Subcutaneous abdominal adipose tissue (tissue), 5 donors: Measurements from ENCODE around the gene TM4SF1.

ENCODE experiments used
- H3K27ac ChIP-seq: one replicate; pipeline ENCODE4 v1.7.0; 2013; ENCODE audit warnings: low read depth, mild to moderate bottlenecking, inconsistent platforms, low read length, moderate library complexity
- H3K27me3 ChIP-seq, 5 donors: one replicate each; pipeline ENCODE4 v1.7.0; 2013; ENCODE audit warnings: low read length in 5 of 5, inconsistent platforms in 1 of 5; ENCODE audit not compliant: control insufficient read depth in 5 of 5, insufficient read depth in 4 of 5
- H3K36me3 ChIP-seq, 5 donors: one replicate each; pipeline ENCODE4 v1.7.0; 2013; ENCODE audit warnings: low read length in 5 of 5; ENCODE audit not compliant: control insufficient read depth in 5 of 5, insufficient read depth in 5 of 5
- H3K4me1 ChIP-seq, 5 donors: one replicate each; pipeline ENCODE4 v1.7.0; 2013; ENCODE audit warnings: low read length in 5 of 5, mild to moderate bottlenecking in 3 of 5, moderate library complexity in 1 of 5; ENCODE audit not compliant: control insufficient read depth in 5 of 5, insufficient read depth in 5 of 5
- H3K4me3 ChIP-seq, 5 donors: one replicate each; pipeline ENCODE4 v1.7.0; 2013; ENCODE audit warnings: low read length in 5 of 5, low read depth in 1 of 5
- H3K9ac ChIP-seq, 5 donors: one replicate each; pipeline ENCODE4 v1.7.0; 2013; ENCODE audit warnings: low read length in 5 of 5, mild to moderate bottlenecking in 4 of 5, moderate library complexity in 3 of 5
- H3K9me3 ChIP-seq, 5 donors: one replicate each; pipeline ENCODE4 v1.7.0; 2013; ENCODE audit warnings: low read length in 5 of 5; ENCODE audit not compliant: control insufficient read depth in 5 of 5
- donor health status: healthy.
- donor health status: healthy.
- donor health status: healthy.
- donor health status: healthy.
- donor health status: healthy.

Gene TM4SF1

GRCh38 chr3:149332771-149333170 is 44.7 kb downstream of the TM4SF1 start:
- Histone ChIP-seq H3K9ac (peak overlapping the region in 3 of 5 donors; percentile 22 to 62 (median 31)), H3K36me3 (no peaks in the 10 kb centered on the region), H3K4me1 (peaks cover 0 to 27% (median 8%) of the 10 kb centered on the region in 5 donors), H3K4me3 (peak overlapping the region in 4 of 5 donors; percentile 7 to 67 (median 59)), H3K27me3 (no peaks in the 10 kb centered on the region), H3K27ac (peak overlapping the region; percentile 58), H3K9me3 (no peaks in the 10 kb centered on the region)

GRCh38 chr3:149332227-149332765 is 45.2 kb downstream of the TM4SF1 start:
- Histone ChIP-seq H3K4me1 (peaks cover 0 to 27% (median 8%) of the 10 kb centered on the region in 5 donors), H3K27me3 (no peaks in the 10 kb centered on the region), H3K27ac (peak overlapping the region; percentile 58), H3K9me3 (no peaks in the 10 kb centered on the region), H3K36me3 (no peaks in the 10 kb centered on the region), H3K9ac (peak overlapping the region in 3 of 5 donors; percentile 7 to 62 (median 31)), H3K4me3 (peak overlapping the region in 4 of 5 donors; percentile 7 to 67 (median 59))

GRCh38 chr3:149331396-149331795 is 46.1 kb downstream of the TM4SF1 start:
- Histone ChIP-seq H3K27me3 (no peaks in the 10 kb centered on the region), H3K36me3 (no peaks in the 10 kb centered on the region), H3K4me3 (peak overlapping the region in 3 of 5 donors; percentile 20 to 66 (median 58)), H3K27ac (no peak overlapping the region), H3K9me3 (no peaks in the 10 kb centered on the region), H3K9ac (no peak overlapping the region), H3K4me1 (peaks cover 0 to 20% (median 1%) of the 10 kb centered on the region in 5 donors)

- Histone ChIP-seq H3K9me3 (no peaks in the 10 kb centered on the region), H3K27ac (no peak overlapping the region), H3K9ac (no peak overlapping the region), H3K4me1 (peaks cover 0 to 15% (median 0%) of the 10 kb centered on the region in 5 donors), H3K36me3 (no peaks in the 10 kb centered on the region), H3K27me3 (no peaks in the 10 kb centered on the region), H3K4me3 (no peak overlapping the region)
Measured at GRCh38 chr3:149330609-149331331, 46.7 kb downstream of the TM4SF1 start.

- Histone ChIP-seq H3K36me3 (peaks cover 0 to 13% (median 0%) of the 10 kb centered on the region in 5 donors), H3K4me1 (peaks cover 0 to 9% (median 0%) of the 10 kb centered on the region in 5 donors), H3K27me3 (no peaks in the 10 kb centered on the region), H3K9me3 (no peaks in the 10 kb centered on the region), H3K9ac (no peak overlapping the region), H3K4me3 (no peak overlapping the region), H3K27ac (no peak overlapping the region)
Measured at GRCh38 chr3:149327156-149327555, 50.3 kb downstream of the TM4SF1 start.

GRCh38 chr3:149325581-149325980 is 51.9 kb downstream of the TM4SF1 start:
- H3K36me3 ChIP-seq, result peaks cover 0 to 13% (median 0%) of the 10 kb centered on the region in 5 donors

GRCh38 chr3:149324332-149324731 is 53.1 kb downstream of the TM4SF1 start:
- Histone ChIP-seq H3K36me3 (peaks cover 0 to 19% (median 3%) of the 10 kb centered on the region in 5 donors), H3K9me3 (no peaks in the 10 kb centered on the region), H3K4me3 (no peak overlapping the region), H3K4me1 (peaks cover 0 to 4% (median 0%) of the 10 kb centered on the region in 5 donors), H3K9ac (no peak overlapping the region), H3K27me3 (no peaks in the 10 kb centered on the region), H3K27ac (no peak overlapping the region)

More at GRCh38 chr3:149325581-149325980, 51.9 kb downstream of the TM4SF1 start:
- H3K4me1 ChIP-seq, result peaks cover 0 to 8% (median 0%) of the 10 kb centered on the region in 5 donors
- no peak overlapping the region for H3K27ac ChIP-seq
- H3K9me3 ChIP-seq, result no peaks in the 10 kb centered on the region
- H3K27me3 ChIP-seq, result no peaks in the 10 kb centered on the region
- no peak overlapping the region for H3K9ac ChIP-seq
- no peak overlapping the region for H3K4me3 ChIP-seq

GRCh38 chr3:149321640-149322039 is 55.8 kb downstream of the TM4SF1 start:
- no peak overlapping the region for H3K27ac ChIP-seq
- H3K9me3 ChIP-seq, result no peaks in the 10 kb centered on the region
- no peak overlapping the region for H3K9ac ChIP-seq
- H3K4me1 ChIP-seq, result peaks cover 0 to under 1% (median 0%) of the 10 kb centered on the region in 5 donors
- no peaks in the 10 kb centered on the region for H3K27me3 ChIP-seq
- H3K36me3 ChIP-seq, result peaks cover 0 to 19% (median 3%) of the 10 kb centered on the region in 5 donors
- H3K4me3 ChIP-seq, result no peak overlapping the region

GRCh38 chr3:149321136-149321535 is 56.3 kb downstream of the TM4SF1 start:
- H3K9ac ChIP-seq, result no peak overlapping the region
- peaks cover 0 to 3% (median 0%) of the 10 kb centered on the region in 5 donors for H3K4me1 ChIP-seq
- H3K27me3 ChIP-seq, result no peaks in the 10 kb centered on the region
- no peaks in the 10 kb centered on the region for H3K9me3 ChIP-seq
- H3K4me3 ChIP-seq, result no peak overlapping the region
- no peak overlapping the region for H3K27ac ChIP-seq
- H3K36me3 ChIP-seq, result peaks cover 0 to 19% (median 3%) of the 10 kb centered on the region in 5 donors

GRCh38 chr3:149319750-149320149 is 57.7 kb downstream of the TM4SF1 start:
- no peaks in the 10 kb centered on the region for H3K9me3 ChIP-seq
- peaks cover 0 to 6% (median 0%) of the 10 kb centered on the region in 5 donors for H3K4me1 ChIP-seq
- no peak overlapping the region for H3K27ac ChIP-seq
- H3K36me3 ChIP-seq, result peaks cover 0 to 15% (median 3%) of the 10 kb centered on the region in 5 donors
- no peak overlapping the region for H3K4me3 ChIP-seq
- no peak overlapping the region for H3K9ac ChIP-seq
- no peaks in the 10 kb centered on the region for H3K27me3 ChIP-seq
